ENCODE data around the gene MAN2B2. TPM values are rescaled to one million over a fixed set of nuclear protein-coding genes. Genes with fewer than 3 reads are reported as not detected.

MAN2B2 gene
- total and polyA plus RNA-seq, 9 of the 15 experiments (the other 6 are each of a cell fraction or from before 2014, with no cell fraction given) = 0.21 to 8.8 (median 3.7) TPM

DNA sequence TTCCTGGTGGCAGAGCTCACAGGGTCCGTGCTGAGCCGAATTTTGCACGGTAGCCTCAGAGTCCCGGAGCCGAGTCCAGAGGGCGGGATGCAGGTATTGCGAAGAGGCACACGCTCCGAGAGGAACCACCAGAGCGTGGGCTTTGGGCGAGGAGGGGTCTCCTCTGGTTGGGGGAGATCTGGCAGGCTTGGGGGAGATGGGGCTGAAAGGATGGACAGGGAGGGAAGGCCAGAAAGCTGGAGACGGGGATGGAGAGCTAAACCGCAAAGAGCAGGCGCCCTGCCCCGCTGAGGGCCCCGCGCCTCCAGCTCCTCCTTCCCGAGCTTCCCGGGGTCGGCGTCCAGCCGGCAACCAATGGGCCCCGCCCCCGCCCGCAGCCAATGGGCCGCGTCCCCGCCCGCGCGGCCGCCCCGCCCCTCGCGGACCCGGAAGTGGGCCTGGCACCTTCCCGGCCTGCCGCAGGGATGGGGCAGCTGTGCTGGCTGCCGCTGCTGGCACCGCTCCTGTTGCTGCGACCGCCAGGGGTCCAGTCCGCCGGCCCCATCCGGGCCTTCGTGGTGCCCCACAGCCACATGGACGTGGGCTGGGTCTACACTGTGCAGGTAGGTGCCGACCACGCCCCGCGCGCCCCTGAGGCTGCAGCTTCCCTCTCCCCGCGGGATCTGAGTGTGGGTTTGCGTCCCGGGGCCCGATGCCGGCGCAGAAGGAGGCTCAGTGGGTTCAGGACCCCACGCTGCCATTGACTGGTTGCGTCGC, at the start of gene MAN2B2 (continued):
- TF ChIP-seq, protein P1, sequence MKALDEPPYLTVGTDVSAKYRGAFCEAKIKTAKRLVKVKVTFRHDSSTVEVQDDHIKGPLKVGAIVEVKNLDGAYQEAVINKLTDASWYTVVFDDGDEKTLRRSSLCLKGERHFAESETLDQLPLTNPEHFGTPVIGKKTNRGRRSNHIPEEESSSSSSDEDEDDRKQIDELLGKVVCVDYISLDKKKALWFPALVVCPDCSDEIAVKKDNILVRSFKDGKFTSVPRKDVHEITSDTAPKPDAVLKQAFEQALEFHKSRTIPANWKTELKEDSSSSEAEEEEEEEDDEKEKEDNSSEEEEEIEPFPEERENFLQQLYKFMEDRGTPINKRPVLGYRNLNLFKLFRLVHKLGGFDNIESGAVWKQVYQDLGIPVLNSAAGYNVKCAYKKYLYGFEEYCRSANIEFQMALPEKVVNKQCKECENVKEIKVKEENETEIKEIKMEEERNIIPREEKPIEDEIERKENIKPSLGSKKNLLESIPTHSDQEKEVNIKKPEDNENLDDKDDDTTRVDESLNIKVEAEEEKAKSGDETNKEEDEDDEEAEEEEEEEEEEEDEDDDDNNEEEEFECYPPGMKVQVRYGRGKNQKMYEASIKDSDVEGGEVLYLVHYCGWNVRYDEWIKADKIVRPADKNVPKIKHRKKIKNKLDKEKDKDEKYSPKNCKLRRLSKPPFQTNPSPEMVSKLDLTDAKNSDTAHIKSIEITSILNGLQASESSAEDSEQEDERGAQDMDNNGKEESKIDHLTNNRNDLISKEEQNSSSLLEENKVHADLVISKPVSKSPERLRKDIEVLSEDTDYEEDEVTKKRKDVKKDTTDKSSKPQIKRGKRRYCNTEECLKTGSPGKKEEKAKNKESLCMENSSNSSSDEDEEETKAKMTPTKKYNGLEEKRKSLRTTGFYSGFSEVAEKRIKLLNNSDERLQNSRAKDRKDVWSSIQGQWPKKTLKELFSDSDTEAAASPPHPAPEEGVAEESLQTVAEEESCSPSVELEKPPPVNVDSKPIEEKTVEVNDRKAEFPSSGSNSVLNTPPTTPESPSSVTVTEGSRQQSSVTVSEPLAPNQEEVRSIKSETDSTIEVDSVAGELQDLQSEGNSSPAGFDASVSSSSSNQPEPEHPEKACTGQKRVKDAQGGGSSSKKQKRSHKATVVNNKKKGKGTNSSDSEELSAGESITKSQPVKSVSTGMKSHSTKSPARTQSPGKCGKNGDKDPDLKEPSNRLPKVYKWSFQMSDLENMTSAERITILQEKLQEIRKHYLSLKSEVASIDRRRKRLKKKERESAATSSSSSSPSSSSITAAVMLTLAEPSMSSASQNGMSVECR (CRISPR knock-in tag; IDR thresholded peaks at IDR 0.05) = peak; percentile 82
- TF ChIP-seq, protein P2, sequence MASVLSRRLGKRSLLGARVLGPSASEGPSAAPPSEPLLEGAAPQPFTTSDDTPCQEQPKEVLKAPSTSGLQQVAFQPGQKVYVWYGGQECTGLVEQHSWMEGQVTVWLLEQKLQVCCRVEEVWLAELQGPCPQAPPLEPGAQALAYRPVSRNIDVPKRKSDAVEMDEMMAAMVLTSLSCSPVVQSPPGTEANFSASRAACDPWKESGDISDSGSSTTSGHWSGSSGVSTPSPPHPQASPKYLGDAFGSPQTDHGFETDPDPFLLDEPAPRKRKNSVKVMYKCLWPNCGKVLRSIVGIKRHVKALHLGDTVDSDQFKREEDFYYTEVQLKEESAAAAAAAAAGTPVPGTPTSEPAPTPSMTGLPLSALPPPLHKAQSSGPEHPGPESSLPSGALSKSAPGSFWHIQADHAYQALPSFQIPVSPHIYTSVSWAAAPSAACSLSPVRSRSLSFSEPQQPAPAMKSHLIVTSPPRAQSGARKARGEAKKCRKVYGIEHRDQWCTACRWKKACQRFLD (CRISPR knock-in tag; IDR thresholded peaks at IDR 0.05) = 0 out of 2 replicates have a peak, but pooled peaks have one; percentile 28
- TF ChIP-seq, protein P3, sequence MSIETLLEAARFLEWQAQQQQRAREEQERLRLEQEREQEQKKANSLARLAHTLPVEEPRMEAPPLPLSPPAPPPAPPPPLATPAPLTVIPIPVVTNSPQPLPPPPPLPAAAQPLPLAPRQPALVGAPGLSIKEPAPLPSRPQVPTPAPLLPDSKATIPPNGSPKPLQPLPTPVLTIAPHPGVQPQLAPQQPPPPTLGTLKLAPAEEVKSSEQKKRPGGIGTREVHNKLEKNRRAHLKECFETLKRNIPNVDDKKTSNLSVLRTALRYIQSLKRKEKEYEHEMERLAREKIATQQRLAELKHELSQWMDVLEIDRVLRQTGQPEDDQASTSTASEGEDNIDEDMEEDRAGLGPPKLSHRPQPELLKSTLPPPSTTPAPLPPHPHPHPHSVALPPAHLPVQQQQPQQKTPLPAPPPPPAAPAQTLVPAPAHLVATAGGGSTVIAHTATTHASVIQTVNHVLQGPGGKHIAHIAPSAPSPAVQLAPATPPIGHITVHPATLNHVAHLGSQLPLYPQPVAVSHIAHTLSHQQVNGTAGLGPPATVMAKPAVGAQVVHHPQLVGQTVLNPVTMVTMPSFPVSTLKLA (conservative IDR thresholded peaks at IDR 0.05) = peak; percentile 32 to 75; a peak in 2 of 4 replicates
- TF ChIP-seq ZFP30 (CRISPR knock-in tag; IDR thresholded peaks at IDR 0.05; ENCODE audit: borderline replicate concordance) = no peak
- no peak for TF ChIP-seq NFATC3 (IDR thresholded peaks at IDR 0.05)
- TF ChIP-seq EP400 (IDR thresholded peaks at IDR 0.05) = peak; percentile 52; the same call in 1 of the 2 replicates
- peak; percentile 26; the same call in 1 of the 2 replicates for TF ChIP-seq KLF1 (tag; IDR thresholded peaks at IDR 0.05)
- TF ChIP-seq, protein P4, sequence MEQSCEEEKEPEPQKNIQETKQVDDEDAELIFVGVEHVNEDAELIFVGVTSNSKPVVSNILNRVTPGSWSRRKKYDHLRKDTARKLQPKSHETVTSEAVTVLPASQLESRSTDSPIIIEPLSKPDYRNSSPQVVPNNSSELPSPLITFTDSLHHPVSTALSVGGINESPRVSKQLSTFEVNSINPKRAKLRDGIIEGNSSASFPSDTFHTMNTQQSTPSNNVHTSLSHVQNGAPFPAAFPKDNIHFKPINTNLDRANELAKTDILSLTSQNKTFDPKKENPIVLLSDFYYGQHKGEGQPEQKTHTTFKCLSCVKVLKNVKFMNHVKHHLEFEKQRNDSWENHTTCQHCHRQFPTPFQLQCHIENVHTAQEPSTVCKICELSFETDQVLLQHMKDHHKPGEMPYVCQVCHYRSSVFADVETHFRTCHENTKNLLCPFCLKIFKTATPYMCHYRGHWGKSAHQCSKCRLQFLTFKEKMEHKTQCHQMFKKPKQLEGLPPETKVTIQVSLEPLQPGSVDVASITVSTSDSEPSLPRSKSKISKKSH (CRISPR knock-in tag; IDR thresholded peaks at IDR 0.05) = no peak
- no peak for TF ChIP-seq ZBED1 (IDR thresholded peaks at IDR 0.05)
- peak; percentile 54; the same call in 1 of the 2 replicates for TF ChIP-seq ELF4 (CRISPR knock-in tag; IDR thresholded peaks at IDR 0.05)
- peak; percentile 57 for TF ChIP-seq TAF1 (IDR thresholded peaks at IDR 0.05; ENCODE audit: control insufficient read depth, extremely low read depth, insufficient read depth, low read length, severe bottlenecking)
- peak; percentile 88 for TF ChIP-seq POLR2G (IDR thresholded peaks at IDR 0.05; ENCODE audit: low read depth, low read length)
- TF ChIP-seq RBBP5 (IDR thresholded peaks at IDR 0.05; ENCODE audit: borderline replicate concordance, insufficient read depth, low read length, poor library complexity, severe bottlenecking) = peak; percentile 62

Measured in K562 (cell line).